Gastrocnemius medialis (tissue), 4 donors: ENCODE results near the gene SLC22A5.

Experiments
- CTCF ChIP-seq, 5 experiments: fragments of 450-650 bp in 3 of 5; fragments of 200-600 bp in 2 of 5; sonication (generic) in 2 of 5; IDR thresholded peaks in 4 of 5; conservative IDR thresholded peaks in 1 of 5; 1 replicate in 4 of 5; 2 replicates in 1 of 5; pipeline ENCODE4 v1.5.1; 2016 to 2019; ENCODE audit warnings: antibody characterized with exemption in 5 of 5, mild to moderate bottlenecking in 3 of 5, moderate library complexity in 3 of 5
- POLR2A ChIP-seq, 2 donors: fragments of 450-650 bp; IDR thresholded peaks; one replicate each; pipeline ENCODE4 v1.6.1; 2017; ENCODE audit warnings: antibody characterized with exemption in 2 of 2, mild to moderate bottlenecking in 2 of 2, moderate library complexity in 2 of 2

- TF ChIP-seq CTCF (IDR thresholded peaks at IDR 0.05 in 4 of 5, conservative IDR thresholded peaks at IDR 0.05 in 1 of 5) (no peak), POLR2A (IDR thresholded peaks at IDR 0.05) (no peak)
Measured at GRCh38 chr5:132384506-132385050, 15.1 kb downstream of the SLC22A5 start.
